PFSK-1 (cell line): ENCODE measurements around the gene GRK4. TPM values are rescaled to one million over a fixed set of nuclear protein-coding genes. Genes with fewer than 3 reads are reported as not detected.

Source experiments
- FOXP2 ChIP-seq: optimal IDR thresholded peaks from 2 replicates; pipeline ENCODE3; 2011; ENCODE audit warnings: borderline replicate concordance, control low read depth, inconsistent platforms; ENCODE audit not compliant: insufficient read depth; ENCODE audit errors: extremely low read length, extremely low read depth
- POLR2AphosphoS5 ChIP-seq: IDR thresholded peaks from 2 replicates; pipeline ENCODE4 v1.6.1; 2012; ENCODE audit warnings: low read depth, mild to moderate bottlenecking, control low read depth, low read length, moderate library complexity
- REST ChIP-seq, 2 experiments: IDR thresholded peaks; 2 replicates each; pipeline versions ENCODE4 v1.6.1 to v1.8.0; 2011 to 2012; ENCODE audit warnings: low read depth in 2 of 2, low read length in 2 of 2, control low read depth in 1 of 2, inconsistent platforms in 1 of 2, mild to moderate bottlenecking in 1 of 2, moderate library complexity in 1 of 2; ENCODE audit not compliant: insufficient read depth in 1 of 2
- SIN3A ChIP-seq: IDR thresholded peaks from 2 replicates; pipeline ENCODE4 v1.6.1; 2012; ENCODE audit warnings: mild to moderate bottlenecking, low read length, moderate library complexity, borderline replicate concordance; ENCODE audit not compliant: insufficient read depth
- TAF1 ChIP-seq: IDR thresholded peaks from 2 replicates; pipeline ENCODE4 v1.6.1; 2012; ENCODE audit warnings: low read length, control low read depth, borderline replicate concordance; ENCODE audit not compliant: insufficient read depth
- polyA plus RNA-seq: library from polyadenylated mRNA; unstranded; fragments of >200 nt; gene quantifications from one replicate; pipeline ENCODE4 v1.2.1, GENCODE V29; 2012; ENCODE audit warnings: low read depth, missing spikeins; ENCODE audit not compliant: insufficient read length

Gene GRK4
- 1.9 TPM for polyA plus RNA-seq

- TF ChIP-seq TAF1 (peak; percentile 85; the same call in 1 of the 2 replicates), REST (IDR thresholded peaks at IDR 0.05; ENCODE audit: insufficient read depth in 1 of 2, low read depth in 2 of 2, low read length in 2 of 2) (peak in 1 of 2 experiments; percentile 37; a peak in 1 of 4 replicates), POLR2AphosphoS5 (peak; percentile 87), FOXP2 (peak; percentile 100), SIN3A (peak; percentile 98; the same call in 1 of the 2 replicates)
These were observed at the start of gene GRK4, which contains the start of gene NOP14 for GRCh38 chr4:2963175-2963965. GRK4 (plus strand) TSS chr4:2963571; CDS start chr4:2964071, 500 bp downstream. NOP14 (minus strand) TSS chr4:2963406; CDS start chr4:2963319, 87 bp downstream.

- TF ChIP-seq SIN3A = no peak
- no peak for TF ChIP-seq REST (IDR thresholded peaks at IDR 0.05; ENCODE audit: insufficient read depth in 1 of 2, low read depth in 2 of 2, low read length in 2 of 2)
- TF ChIP-seq POLR2AphosphoS5 = no peak
- TF ChIP-seq FOXP2 = no peak
- TF ChIP-seq TAF1 = no peak
These were observed 48.9 kb upstream of the GRK4 start for GRCh38 chr4:2914256-2915126.

- TF ChIP-seq REST (IDR thresholded peaks at IDR 0.05; ENCODE audit: insufficient read depth in 1 of 2, low read depth in 2 of 2, low read length in 2 of 2) (no peak), SIN3A (no peak), TAF1 (no peak)
These were observed 47.6 kb upstream of the GRK4 start for GRCh38 chr4:2915789-2916188.

GRCh38 chr4:2923141-2923551, 40.2 kb upstream of the GRK4 start:
- no peak for TF ChIP-seq TAF1
- TF ChIP-seq FOXP2 = no peak
- TF ChIP-seq POLR2AphosphoS5 = no peak
- TF ChIP-seq SIN3A = no peak
- no peak for TF ChIP-seq REST (IDR thresholded peaks at IDR 0.05; ENCODE audit: insufficient read depth in 1 of 2, low read depth in 2 of 2, low read length in 2 of 2)
